Embryonic facial prominence (tissue), 1 donor: ENCODE results near the gene SLC38A1.
"Not testable (repeated sequence)": the region's sequence is repeated elsewhere in the genome, so short reads cannot be mapped to it uniquely, and the experiment has no call there.

ENCODE experiments used
- DNase-seq: peaks from one replicate; pipeline ENCODE4 v3.0.0-alpha.2; 2016; ENCODE audit errors: extremely low spot score

Gene SLC38A1

DNA sequence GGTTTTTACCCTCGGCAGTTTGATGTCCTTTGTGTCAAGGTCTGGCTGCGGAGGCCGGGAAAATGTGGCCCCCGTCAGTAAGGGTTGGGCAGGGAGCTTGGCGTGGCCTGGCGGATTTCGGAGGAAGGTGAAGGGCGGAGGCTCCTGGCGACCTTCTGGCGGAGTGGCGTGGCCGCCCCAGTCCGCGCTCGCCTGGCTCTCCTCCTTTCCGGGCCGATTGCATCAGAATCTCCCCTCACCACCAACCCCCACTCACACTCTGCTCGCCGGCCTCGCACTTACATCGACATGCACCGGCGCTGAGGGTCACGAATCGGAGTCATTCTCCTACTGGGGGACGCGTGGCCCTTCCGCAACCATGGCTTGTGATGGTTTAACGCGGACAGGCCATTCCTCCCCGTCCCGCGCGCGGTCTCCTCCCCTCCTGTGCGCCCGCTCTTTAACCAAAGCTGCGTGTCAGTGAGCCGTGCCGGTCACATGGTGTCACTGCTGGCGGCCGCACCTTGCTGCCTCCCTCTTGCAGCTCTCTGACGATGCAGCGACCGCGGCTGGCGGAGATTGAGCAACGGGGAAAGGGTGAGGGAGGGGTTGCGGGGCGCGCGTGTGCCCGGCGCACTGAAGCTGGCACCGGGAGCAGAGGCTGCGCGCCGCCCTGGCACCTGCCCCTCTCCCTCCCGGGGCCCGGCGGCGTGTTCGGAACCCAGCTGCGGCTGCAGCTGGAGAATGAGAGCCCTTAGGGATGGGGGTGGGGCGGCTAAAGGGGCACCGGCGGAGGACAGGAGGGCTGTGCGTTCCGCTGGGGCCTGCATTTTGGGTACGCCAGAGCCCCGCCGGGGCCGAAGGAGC is at the start of gene SLC38A1:
Gene SLC38A1, minus strand, starts transcription at position 461 of the 846 bp plus-strand sequence. CDS start 29,243 bp downstream, outside the sequence.
- DNase-seq = peak; percentile 41

DNA sequence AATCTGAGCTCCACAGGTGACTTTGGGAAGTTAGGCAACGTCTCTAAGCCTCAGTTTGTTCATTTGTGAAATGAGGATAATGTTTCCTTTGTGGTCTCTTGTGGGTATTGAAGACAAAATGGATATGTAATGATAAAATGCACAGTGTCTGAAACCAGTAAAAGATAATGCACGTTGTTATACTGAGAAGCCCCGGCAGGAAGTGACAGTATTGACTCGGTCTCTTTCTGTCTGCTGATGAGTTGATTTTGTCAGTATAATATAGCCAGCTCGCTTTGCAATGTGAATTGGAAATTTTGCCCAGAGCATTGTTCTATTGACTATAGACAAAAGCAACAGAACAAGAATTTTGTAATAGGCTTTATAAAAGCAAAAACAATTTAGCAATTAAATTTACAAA is 49.2 kb upstream of the SLC38A1 start:
- no peak for DNase-seq

- no peak for DNase-seq
These were observed 35.2 kb upstream of the SLC38A1 start for GRCh38 chr12:46304070-46304469.

GRCh38 chr12:46303039-46303666 is 34.3 kb upstream of the SLC38A1 start:
- DNase-seq = no peak

DNA sequence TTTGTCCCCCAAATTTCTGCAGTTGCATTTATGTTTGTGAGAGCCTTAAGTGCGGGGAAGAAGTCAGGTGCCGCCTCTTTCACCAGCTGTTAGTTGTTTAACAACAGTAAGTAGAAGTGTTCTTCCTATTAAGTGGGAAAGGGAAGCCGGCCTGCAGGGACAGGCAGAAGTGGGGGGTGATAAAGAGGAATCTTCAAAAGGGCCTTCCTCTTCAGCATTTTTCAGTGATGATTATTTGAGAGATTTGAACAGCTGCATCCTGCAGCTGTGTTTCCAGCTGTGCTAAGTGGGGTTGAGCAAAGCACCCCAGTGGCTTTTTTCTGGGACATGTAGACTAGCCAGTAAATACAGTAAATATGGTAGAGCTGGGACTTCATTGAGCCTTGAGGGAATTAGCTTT is 32.1 kb upstream of the SLC38A1 start:
- DNase-seq = no peak

DNA sequence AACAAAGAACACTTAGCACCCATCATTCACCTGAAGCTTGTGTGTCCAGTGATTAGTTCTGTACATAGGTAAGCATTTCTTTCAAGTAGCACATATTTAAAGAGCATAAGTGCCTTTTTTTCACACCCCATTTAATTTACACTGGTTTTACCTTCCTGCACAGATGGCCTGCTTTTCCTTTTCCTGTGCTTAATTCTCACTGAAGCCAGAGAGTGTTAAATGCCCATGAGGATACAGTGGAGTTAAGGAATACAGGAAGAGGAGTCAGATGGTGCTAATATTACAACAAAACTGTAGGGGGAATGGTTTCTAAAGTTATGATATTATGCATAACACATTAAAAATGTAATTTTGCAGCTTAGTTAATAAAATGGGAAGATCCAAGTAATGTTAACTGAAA is 31.0 kb upstream of the SLC38A1 start:
- DNase-seq = no peak

- no peak for DNase-seq
These were observed 29.4 kb upstream of the SLC38A1 start for GRCh38 chr12:46298261-46298660.

- no peak for DNase-seq
These were observed 28.0 kb upstream of the SLC38A1 start for GRCh38 chr12:46296822-46297221.

GRCh38 chr12:46292754-46293402 is 24.0 kb upstream of the SLC38A1 start:
- no peak for DNase-seq

- not testable (repeated sequence) for DNase-seq
These were observed 23.1 kb upstream of the SLC38A1 start for GRCh38 chr12:46291953-46292352.

- DNase-seq = not testable (repeated sequence)
These were observed 16.3 kb upstream of the SLC38A1 start for GRCh38 chr12:46285177-46285576.

GRCh38 chr12:46282829-46283228 is 14.0 kb upstream of the SLC38A1 start:
- no peak for DNase-seq

DNA sequence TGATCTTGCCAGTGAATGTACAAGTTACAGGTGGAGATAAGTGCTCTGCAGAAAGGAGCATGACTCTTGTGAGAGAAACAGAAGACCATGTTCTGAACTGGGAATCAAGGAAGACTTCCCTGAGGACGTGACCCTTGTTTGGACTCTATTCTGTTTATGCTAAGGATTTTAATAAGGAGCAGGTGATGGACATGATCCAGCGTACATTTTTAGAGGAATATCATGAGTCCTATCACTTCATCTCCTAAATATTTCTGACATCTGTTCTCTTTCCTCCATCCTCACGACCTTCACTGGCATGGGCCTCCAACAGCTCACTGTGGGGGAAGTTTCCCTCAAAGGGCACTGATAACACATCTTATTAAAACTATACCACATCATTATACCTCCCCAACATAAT is 7.9 kb upstream of the SLC38A1 start:
- DNase-seq = no peak

DNA sequence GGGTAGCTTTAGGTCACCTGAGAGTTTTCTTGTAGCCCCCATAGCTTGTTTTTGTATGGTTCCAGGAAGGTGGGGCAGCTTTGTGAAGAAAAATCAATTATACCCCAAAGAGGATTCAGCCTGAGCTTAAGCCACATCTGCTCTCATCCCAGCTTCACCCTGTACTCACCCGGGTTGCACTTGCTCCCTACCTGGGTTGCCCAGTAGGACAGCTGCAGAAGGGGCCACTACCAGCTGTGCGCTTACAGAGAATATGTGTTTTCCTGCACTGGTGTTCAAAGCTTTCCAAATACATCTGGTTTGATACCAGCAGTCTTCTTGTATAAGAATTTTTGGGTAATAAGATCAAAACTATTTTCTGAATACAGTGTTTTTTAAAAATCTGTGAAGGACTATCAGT is 3.0 kb upstream of the SLC38A1 start:
- no peak for DNase-seq

DNA sequence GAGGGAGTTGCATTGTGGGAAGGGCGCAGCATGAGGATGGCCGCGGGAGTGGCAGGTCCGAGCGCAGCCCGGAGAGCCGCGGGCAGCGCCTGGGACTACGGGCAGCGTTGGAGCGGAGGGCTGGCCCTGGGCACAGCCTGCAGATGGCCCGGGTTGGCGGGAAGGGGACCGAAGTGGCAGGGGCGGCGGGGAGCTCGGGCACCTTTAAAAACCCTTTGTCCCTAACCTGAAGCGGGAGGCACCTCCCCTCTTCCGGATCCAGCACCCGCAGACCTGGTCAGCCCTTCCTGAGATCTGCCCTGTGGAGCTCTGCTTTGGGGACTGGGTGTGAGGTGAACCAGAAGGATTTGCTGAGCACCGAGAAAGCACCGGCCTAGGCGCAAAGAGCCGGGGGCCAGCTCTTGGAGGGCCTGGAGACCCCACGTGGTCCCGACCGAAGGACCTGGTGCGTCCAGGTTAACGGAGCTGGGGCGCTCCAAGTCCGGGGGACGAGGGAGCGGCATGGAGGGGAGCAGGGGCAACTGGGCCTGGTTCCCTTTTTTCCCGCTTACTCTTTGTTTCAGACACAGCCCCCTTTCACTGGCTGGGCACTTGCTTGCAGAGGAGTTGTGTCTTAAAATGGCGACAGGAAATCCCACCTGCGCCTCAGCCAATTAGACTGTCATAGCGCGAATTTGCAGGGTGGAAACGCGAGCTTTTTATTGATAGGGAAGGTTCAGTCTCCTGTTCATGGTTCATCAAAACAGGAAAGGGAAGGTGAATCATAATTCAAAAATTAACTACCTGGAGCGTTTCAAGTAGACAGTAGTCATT is 792 bp upstream of the SLC38A1 start:
- no peak for DNase-seq

DNA sequence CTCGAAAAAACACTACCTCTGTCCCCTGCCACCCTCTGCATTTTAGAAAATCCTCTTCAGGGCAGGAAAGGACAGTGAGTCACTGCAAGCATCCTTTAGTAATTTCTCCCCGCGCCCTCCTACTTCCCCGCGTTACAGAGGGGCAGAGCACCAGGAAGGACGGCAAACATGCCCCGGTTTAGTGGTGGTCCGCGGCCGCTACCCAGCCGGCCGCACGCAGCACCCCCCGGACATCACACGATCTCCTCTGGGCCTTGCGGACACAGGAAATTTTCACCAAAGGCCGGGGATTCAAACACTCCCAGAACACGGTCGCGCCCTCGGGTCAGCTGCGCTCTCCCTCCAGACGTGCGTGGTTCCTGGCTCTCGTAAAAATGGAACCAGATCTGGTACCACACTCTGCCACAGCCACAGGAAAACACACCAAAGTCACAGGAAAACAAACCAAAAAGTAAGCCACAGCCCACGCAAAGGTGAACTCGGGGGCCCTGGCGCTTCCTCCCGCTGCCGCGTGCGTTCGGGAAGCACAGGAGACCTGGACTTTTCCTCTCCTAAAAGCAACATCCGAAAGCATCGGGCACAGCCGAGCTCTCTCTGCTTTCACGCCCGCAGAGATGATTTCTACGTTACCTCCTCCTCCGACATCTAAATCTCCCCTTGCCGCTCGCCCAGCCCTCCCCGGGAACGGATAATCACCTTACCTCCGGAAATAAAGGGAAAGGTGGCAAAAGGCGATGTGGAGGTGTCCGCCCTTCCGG is 839 bp downstream of the SLC38A1 start:
- DNase-seq = no peak

DNA sequence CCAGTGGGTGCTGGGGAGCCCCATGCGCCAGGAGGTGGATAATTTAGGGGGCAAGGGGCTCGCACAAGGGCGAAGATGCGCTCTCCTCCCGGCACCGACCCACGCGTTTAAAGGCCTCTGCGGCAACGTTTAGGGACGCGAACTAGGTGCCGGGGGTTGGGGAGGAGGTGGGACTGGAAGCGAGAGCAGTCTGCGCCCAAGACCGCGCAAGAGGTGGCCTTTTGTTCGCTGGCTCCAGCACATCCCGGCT is 1.3 kb downstream of the SLC38A1 start:
- DNase-seq = no peak

DNA sequence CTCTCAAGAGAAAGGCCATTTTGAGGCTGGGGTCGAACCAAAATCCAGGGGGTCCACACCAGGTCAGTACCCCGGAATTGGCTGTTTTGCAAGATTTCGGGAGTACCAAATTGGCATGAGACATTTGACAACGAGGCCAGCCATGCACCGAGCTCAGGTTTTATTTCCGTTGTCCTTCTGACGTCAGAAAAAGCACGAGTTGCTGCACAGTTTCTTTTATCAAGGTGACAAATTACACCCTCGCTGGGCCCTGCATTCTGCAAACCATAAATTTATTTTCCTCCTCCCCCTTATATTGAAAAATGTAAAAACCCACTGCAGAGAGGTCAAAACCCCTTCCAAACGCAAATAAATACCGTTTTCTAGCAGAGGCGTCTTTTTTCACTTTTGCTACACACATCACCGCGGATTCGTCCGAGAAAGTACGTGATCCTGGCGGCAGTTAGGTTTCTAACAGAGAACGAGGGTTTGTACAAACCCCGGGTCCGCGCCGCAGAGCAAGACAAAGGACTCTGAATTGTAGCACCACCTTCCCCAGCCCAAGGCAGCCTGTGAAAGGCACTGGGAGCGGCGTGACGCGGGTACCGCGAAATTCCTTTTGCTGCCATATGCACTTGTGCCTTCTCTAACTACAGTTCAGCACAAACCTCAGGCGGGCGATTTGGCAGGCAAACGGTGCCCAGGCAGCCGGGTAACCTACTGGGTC is 1.8 kb downstream of the SLC38A1 start:
- DNase-seq = peak; percentile 45

DNA sequence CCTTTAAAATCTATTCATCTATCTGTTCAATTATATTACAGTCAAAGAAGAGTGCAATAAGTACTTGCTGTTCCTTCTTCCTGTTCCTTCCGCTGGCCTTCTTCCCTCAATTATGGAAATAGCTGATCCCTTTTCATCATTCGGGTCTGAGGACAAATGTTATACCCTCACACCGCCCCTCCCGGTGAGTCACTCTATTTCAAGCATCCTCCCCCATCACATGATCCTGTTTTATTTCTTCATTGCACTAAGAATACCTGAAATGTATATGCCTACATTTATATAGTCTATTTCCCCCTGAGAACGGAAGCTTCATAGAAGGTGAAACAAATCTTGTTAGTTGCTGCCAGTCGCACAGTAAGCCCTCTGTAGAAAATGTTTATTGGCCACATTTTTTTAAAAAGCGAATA is 2.5 kb downstream of the SLC38A1 start:
- DNase-seq = no peak

DNA sequence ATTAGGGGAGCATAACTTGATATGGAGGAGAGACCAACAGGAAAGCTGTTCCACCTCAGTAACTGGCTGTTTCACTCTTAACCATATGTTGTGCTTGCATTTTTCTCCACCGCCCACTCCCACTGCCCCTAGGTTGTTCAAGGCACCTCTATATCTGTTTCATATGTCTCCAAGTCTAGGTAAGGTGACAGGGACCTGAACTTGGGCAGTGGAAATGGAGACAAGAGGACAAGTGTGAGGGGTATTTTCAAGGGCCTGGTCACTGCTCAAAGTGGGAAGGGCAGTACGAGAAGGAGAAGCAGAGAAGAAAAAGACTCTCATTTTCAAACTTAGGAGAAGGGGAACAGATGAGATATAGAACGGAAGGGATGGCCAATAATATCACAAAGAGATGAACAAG is 3.1 kb downstream of the SLC38A1 start:
- DNase-seq = no peak

- DNase-seq = peak; percentile 5
These were observed 3.7 kb downstream of the SLC38A1 start for GRCh38 chr12:46265102-46265501.
